Medulla oblongata (tissue), 1 donor: ENCODE results near the gene SAE1.

Experiments
- DNase-seq: peaks from one replicate; pipeline ENCODE4 v3.0.0-alpha.2; 2015; ENCODE audit errors: extremely low spot score

Gene SAE1

GRCh38 chr19:47106821-47107201, 23.8 kb upstream of the SAE1 start:
- peak; percentile 41 for DNase-seq

DNA sequence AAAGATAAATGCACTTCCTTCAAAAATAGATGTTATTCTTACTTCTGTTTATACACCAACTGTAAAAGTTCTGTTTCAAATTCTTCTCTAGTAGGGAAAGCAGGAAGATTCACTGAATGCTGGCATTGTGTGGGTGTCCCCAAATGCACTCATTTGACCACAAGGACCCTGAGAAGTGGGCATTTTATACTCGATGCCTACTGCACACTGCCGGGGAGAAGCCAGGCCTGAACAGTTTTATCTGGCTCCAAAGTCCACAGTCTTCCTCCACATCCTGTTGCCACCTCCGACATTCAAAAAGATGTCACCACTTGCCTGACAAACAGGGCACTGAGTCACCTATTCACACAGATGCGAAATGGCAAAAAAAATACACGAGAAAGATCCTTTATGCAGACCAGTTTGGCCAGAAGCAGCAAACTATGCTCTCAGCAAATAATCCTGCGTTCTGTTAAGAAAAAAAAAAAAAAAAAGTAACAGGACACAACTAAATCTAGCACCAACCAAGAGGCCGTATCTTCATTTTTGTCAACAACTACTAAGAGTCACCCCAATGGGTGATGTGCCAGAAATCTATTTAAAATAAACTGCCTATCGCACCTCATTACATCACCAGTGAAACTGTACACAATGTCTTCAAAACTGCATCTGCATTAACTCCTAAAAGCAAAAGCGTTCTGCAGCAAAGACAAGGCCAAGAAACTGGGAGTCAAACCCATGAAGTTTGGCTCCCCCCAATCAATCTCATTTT, 23.3 kb upstream of the SAE1 start:
- DNase-seq: peak; percentile 62

GRCh38 chr19:47107953-47108746, 22.5 kb upstream of the SAE1 start:
- peak; percentile 29 for DNase-seq

DNA sequence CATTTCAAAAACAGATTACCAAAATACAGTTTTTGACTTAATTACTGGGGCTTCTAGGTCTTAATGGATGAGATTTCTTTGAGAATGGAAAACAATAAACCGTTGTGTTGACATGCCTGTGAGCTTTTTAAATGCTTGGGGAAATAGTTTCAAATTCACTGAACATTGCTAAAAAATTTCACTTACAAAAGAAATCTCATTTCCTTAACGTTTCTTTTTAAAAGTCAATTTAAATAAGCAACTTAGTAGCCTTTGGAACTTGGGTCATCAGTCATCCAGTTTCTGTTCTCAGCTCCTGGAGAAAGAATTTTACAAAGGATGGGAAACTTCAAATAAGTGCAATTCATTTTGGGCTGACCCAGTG, 21.5 kb upstream of the SAE1 start:
- DNase-seq: no peak

DNA sequence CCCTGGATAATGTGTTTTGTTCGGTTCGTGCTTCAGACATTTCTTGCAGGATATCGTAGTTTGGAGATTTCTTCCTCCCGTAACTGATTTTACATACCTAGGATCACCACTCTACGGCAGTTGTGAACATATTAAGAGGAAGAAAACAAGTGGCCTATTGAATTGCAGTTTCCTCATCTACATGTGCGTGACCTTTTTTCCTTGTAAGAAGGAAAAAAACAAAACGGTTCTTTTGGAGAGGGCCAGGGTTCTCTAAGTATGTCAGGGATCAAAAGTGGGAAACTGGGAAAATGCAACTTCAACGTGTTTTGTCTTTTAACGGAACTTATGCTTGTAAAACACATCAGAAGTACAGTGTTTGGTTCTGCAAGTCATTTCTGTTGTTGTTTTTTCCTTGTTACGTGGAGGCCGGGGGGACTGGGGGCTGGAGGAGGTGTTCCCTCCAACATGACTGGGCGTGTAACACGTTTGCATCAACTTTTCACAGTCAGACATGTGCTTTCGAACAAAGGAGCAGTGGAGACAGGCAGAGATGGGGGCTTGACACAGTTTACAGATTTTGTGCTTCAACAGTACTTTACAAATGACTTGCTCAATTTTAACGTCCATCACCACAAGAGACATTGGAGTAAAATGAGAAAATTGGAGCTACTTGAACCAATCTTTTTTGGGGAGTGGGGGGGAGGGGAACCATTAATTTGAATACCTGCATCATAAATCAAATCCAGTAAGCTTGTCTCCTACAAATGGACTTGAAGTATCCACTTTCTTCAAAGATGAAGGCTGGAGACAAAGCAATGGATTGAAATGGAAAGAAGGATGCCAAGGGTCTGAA, 20.9 kb upstream of the SAE1 start:
- peak; percentile 71 for DNase-seq

DNA sequence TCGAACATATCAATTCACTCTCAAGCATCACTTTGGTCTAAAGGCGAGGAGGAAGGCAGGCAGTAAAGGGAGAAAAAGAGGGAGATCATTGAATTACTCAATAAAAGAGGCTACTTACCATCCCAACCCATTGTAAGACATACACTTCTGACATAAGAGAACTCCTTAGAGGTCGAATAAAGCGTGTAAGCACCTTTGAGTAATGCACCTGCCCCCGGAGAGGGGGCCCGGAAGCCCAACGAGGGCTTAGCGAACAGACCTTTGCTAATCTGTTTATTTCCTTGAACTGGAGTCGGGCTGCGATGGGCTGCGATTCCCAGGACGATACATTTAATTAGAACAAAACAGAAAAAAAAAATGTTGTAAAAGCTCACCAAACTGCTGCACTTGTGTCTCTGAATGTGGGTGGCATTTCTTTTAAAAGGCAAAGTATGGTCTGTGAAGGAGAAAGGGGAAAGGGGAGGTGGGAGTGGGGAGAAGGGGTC, 20.1 kb upstream of the SAE1 start:
- DNase-seq: peak; percentile 31

DNA sequence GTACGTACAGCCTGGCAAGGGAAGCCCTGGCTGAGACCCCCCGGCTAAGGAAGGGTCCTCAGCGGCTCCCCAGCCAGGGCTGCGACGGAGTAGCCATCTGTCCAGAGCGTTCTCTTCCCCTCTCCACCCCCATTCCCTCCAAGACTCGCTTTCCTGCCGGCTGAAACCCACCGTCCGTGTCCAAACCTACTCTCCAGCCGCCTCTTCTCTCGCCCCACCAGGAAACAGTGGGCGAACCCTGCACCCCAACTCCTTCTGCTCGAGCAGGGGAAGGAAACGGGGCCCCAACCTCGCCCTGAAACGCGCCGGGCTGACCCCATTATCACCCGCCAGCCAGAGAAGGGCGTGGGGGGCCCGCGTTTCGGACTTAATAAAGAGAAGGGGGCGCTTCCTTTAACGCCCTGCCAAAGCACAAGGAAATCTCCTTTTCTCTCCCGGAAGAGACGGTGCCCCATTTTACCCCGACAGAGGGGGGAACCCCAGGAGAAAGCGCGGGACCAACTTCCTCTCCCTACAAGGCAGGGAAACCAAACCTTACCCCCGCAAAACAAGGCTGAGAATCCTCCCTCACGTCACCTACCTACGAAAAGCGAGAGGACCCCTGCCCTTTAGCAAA, 19.5 kb upstream of the SAE1 start:
- peak; percentile 58 for DNase-seq

DNA sequence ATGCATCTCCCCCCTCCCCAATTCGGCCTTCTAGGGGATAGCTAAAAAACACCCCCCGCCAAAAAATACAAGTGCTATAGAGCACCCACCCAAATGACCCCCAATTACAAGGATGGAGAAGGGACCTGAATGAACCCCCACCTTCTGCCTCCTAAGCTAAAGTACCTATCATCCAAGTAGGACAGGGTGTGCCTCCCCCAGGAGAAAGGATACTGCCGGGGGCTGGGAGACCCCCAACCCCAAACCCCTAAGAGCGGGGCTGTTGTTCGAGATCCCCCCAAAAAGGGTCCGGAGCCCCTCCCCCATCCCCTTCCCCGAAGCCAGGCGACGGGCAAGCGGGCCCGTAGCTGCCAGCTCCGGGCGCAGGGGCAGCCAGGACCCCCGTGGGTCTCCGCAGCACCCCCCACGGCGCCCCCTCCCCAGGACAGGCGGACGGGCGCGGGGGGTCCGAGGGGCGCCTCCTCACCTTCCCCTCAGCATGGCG, 18.9 kb upstream of the SAE1 start:
- DNase-seq: no peak

DNA sequence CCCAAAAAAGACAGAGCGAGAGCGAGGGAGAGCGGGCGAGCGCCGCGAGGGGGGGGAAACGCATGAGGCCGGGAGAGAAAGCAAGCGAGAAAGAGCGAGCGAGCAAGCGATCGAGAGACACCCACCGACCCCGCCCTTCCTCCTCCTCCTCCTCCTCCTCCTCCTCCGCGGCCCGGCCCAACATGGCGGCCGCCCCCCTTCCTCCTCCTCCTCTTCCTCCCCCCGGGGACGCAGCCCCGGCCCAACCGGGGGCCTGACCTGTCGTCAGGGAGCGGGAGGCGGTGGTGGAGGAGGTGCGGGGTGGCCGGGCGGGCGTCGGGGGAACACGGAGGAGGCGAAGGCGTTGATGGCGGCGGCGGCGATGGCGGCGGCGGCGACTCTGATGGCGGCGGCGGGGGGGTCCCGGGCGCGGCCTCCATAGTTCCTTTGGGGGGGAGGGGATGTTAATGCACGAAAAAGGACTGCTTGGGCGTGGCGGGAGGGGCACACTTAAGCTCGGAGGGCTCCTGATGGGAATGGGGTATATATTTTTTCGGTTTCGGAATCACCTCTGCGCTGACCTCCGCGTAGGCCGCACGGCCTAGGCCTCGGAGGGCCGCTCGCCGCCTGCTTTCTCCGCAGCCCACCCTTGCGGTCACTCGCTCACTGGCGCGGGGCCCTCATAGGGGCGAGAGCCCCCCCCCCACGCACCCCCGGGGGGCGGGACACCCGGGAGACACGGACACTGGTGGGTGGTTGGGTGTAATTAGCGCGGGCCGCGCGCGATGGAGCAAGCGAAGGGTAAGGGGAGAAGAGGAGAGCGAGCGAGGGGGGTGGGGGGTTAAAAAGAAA, 18.3 kb upstream of the SAE1 start:
- DNase-seq: peak; percentile 80

GRCh38 chr19:47112997-47113849, 17.4 kb upstream of the SAE1 start, which contains the start of gene ZC3H4:
Gene ZC3H4, minus strand, starts transcription at chr19:47113776. Its CDS starts 1,192 bp downstream, at chr19:47112584.
- peak; percentile 99 for DNase-seq

- DNase-seq: no peak
Measured at GRCh38 chr19:47113850-47114651, 16.6 kb upstream of the SAE1 start.

DNA sequence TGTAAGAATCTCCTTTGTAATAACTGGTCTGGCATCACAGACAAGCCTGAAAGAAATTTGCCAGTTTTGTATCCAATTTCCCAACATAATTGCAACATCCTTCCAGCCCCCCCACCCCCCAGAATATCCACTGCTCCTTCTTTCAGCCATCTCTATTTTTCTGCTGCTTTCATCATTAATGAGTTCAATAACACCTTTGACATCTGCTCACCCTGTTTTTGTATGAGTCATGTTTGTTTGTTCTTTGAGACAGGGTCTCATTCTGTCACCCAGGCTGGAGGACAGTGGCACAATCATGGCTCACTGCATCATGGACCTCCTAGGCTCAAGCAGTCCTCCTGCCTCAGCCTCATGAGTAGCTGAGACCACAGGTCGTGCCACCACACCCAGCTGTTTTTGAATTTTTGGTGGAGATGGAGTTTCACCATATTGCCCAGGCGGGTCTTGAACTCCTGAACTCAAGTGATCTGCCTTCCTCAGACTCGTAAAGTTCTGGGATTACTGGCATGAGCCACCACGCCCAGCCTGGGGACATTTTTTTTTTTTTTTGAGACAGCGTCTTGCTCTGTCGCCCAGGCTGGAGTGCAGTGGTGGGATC, 10.1 kb upstream of the SAE1 start:
- no peak for DNase-seq

DNA sequence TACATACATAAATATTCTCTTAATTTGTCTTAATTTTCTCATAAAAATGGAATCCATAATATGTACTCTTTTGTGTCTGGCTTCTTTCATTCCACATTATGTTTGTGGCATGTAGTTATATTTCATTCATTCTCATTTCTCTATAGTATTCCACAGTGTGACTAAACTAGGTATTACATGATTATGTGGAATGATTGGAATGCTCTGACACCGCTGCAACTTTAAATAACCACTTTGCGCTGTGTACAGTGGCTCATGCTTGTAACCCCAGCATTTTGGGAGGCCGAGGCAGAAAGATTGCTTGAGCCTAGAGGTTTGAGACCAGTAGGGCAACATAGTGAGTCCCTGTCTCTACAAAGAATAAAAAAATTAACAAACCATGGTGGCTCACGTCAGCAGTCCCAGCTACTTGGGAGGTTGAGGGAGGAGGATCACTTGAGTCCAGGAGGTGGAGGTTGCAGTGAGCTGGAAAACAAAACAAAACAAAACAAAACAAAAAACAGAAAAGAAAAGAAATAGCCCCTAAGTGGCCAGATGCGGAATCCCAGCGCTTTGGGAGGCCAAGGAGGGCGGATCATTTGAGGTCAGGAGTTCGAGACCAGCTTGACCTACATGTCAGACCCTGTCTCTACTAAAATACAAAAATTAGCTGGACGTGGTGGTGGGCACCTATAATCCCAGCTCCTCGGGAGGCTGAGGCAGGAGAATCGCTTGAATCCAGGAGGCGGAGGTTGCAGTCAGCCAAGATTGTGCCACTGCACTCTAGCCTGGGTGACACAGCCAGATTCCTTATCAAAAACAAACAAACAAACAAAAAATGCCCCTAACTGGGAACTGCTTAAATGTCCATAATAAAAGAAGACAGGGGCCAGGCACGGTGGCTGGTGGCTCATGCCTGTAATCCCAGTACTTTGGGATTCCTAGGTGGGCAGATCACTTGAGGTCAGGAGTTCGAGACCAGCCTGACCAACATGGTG, 8.0 kb upstream of the SAE1 start:
- no peak for DNase-seq

GRCh38 chr19:47123406-47123805, 7.2 kb upstream of the SAE1 start:
- DNase-seq: no peak

DNA sequence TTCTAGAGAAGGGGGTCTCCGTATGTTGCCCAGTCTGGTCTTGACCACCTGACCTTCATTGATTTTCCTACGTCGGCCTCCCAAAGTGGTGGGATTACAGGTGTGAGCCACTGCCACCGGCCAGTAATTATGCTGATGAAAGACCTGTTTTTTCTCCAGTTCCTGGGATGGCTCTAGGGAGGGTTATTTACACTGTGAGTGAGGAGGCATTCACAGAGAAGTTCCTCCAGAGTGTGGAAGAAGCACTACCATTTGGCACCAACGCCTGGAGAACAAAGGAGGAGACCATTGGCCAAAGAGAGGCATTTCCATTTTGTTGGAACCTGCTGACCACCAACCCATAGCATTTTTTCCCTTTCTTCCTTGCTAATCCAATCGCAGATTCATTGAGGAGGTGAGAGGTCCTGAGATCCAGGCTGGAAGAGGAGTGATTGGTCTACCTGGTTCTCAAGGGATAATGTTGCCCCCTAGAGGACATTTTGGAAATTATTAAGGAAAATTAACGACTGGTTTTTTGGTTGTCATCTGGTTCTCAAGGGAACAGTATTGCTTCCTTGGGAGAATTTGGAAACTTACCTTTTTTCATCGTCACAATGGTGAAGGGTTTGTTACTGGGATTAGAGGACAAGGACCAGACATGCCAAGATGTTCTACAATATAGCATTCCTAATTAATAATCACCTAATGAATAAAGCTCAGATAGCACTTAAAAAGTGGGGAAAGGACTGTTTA, 5.5 kb upstream of the SAE1 start:
- peak; percentile 90 for DNase-seq

GRCh38 chr19:47125669-47125938, 5.0 kb upstream of the SAE1 start:
- no peak for DNase-seq

- DNase-seq: no peak
Measured at GRCh38 chr19:47129579-47129978, 1.1 kb upstream of the SAE1 start.
